Stimulated activated CD8-positive, alpha-beta memory T cell treated with anti-CD3 and anti-CD28 coated beads, Interleukin-4, amount 100 ng/mL, for 1 hour (primary cell): Measurements from ENCODE around the gene PCCA.
"Not testable (repeated sequence)": the region's sequence is repeated elsewhere in the genome, so short reads cannot be mapped to it uniquely, and the experiment has no call there.

ENCODE experiments used
- DNase-seq, 2 donors: peaks; one replicate each; pipeline ENCODE4 v3.0.0-alpha.2; 2020; ENCODE audit warnings: low read depth in 2 of 2, low spot score in 1 of 2

PCCA gene

GRCh38 chr13:100088644-100089464 lies at the start of gene PCCA:
TSS of gene PCCA (plus strand) at chr13:100089093. CDS start at chr13:100089121, 28 bp downstream.
- peak; percentile 38 to 63 for DNase-seq

DNA sequence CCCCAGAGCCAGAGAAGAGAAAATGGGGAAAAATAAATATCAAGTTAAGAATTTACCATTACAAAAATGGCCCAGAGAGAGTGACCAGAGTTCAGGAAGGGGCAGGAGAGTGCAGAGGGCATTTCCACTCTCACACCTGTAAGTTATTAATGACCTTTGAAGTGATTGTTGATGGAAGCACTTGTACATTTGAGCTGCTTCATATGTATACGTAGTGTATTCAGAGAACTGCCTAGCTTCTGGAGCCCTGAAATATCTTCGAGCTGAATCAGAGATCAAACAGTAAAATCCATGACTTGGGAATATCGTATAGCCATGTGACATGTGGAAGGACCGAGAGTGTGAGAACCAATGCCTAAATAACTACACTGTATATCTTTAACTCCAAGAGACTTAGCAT lies 49.2 kb upstream of the PCCA start:
- no peak for DNase-seq

DNA sequence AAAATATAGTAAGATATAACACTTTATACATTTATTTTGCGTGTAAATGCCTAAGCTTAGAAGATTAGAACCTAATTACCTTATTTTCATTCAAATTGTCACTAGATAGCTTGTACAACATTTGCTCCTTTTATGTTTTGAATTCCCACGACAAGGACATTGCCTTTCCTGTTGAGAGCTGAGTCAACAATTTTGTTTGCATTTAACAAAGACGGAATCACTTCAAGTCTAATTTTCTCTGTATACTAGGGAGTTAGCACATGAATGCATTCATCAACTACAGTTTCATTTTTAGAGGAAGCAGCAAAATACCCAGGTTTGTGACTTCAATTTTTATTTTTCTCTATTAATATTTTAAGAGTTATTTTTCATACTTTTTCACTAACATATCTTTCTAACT lies 48.7 kb upstream of the PCCA start:
- no peak for DNase-seq

DNA sequence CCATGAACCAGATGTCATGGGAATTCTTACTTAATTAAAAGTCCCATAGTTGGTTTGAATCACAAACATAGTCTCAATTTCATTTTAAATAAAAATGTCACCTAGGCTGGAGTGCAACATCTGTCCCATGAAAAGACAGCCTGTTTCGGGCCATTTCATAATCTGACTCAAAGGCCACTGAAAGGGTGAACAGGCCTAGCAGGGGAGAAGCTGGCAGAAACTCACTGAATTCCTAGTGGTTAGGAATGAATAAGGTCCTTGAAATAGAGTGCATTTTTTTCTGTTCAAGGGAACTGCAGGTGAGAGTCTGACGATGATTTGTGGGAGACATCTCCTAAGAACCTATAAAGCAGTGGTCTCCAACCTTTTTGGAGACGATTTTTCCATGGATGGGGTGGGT lies 44.0 kb upstream of the PCCA start:
- no peak for DNase-seq

DNA sequence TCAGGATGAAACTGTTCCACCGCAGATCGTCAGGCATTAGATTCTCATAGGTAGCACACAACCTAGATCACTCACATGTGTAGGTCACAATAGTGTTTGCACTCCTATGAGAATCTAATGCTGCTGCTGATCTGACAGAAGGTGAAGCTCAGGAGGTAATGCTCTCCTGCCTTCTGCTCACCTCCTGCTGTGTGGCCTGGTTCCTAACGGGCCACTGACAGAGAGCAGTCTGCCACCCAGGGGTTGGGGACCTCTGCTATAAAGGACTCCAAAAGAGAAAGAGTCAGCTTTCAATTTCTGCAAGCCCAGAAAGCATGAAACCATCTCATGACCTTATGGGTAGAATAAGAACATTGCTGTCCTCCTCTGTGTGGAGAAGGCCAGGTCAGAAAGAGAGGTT lies 43.5 kb upstream of the PCCA start:
- DNase-seq: no peak

DNA sequence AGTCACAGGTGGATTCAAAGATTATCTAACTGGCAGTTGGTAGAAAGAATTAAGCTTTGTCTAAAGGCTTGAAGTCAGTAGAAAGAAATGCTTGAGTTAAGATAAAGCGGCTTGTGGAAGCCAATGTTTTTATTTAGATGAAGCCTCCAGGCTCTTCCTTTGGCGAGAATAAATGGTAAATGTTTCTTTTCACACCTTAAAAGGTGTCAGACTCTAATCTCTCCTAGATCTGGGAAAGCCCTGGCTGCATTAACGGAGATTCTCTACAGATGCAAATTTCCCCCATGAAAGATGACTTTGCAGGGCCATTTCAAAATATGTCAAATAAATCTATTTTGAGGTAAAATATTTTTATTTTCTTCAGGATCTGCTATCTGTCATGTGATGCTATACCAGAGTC lies 37.8 kb upstream of the PCCA start:
- no peak for DNase-seq

GRCh38 chr13:100059827-100060226 lies 29.1 kb upstream of the PCCA start:
- no peak for DNase-seq

DNA sequence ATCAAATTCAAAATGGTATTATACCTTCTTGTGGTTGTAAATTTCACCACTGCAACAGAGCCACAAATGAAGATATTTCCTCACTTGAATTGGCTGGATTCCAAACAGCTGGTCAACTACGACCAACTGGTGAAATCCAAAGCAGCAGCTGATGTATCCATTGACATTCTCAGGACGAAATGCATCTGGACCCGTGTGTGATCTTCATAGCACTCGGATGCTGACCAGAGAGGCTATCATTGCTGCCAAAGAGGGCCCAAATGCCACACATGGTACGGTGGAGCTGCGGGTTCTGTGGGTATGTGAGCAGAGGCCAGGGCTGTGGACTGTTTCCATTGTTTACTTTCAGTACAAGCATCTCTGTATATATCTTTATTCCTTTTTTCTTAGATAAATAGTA lies 25.6 kb upstream of the PCCA start:
- no peak for DNase-seq

DNA sequence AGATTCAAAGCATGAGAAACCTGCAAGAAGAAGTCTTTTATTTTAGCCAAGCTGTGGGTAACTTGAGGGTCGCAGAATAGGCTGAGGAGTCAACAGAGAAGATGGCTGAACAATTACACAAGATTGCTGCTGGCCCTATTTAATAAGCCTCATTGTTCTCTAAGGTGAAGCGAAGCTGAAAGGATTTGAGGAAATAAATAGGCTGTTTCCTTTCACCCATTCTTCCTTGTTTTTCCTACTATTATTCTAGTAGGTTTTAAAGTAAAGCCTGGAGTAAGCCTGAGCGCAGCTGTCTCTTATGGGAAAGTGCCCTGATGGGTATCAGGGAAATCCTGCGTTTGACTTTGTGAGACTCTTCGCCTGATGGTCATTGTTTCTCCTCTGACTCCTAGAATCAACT lies 25.0 kb upstream of the PCCA start:
- no peak for DNase-seq

GRCh38 chr13:100068133-100068931 lies 20.6 kb upstream of the PCCA start:
- no peak for DNase-seq

GRCh38 chr13:100069278-100069677 lies 19.6 kb upstream of the PCCA start:
- no peak for DNase-seq

- no peak for DNase-seq
These were observed 12.9 kb upstream of the PCCA start for GRCh38 chr13:100075700-100076587.

- DNase-seq: not testable (repeated sequence)
These were observed 9.9 kb upstream of the PCCA start for GRCh38 chr13:100079003-100079402.

- DNase-seq: not testable (repeated sequence)
These were observed 5.5 kb upstream of the PCCA start for GRCh38 chr13:100083401-100083800.

DNA sequence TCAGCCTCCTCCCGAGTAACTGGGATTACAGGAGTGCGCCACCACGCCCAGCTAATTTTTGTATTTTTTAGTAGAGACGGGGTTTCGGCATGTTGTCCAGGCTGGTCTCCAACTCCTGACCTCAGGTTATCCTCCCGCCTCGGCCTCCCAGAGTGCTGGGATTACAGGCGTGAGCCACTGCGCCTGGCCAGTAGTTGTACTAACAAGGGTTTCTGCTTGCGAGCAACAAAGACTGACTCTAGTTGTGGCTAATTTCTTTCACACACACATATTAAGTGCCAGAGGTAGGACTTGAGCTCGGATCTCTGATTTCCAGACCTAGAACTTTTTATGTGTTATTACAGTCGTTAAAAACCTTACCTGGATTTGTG lies 635 bp upstream of the PCCA start:
- DNase-seq: no peak

DNA sequence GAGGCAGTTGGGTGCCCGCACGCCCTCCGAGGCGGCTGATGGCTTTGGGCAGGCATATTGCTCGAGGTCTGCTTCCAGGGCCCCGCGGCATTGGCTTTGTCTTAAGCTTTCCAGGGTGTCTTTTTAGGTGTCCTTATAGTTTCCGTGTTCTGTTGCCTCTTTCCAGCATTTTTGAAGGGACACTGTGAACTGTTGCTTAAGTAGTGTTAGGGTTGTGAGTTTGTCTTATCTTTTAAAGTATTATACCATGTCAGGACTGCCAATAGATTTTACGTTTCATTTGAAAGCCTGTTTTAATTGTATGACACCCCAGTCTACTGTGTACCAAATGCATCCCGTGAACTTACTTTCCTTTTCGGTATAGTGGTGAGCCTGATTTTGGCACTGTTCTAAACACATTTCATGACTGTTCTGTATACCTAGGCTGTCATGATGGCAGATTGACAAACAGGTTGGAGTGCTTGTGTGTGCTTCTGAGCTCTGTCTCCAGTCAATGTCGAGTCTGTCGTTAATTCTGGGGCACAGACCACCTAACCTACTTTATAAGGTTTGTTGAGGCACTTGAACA lies 656 bp downstream of the PCCA start:
- no peak for DNase-seq

- DNase-seq: no peak
These were observed 2.0 kb downstream of the PCCA start for GRCh38 chr13:100090861-100091260.

DNA sequence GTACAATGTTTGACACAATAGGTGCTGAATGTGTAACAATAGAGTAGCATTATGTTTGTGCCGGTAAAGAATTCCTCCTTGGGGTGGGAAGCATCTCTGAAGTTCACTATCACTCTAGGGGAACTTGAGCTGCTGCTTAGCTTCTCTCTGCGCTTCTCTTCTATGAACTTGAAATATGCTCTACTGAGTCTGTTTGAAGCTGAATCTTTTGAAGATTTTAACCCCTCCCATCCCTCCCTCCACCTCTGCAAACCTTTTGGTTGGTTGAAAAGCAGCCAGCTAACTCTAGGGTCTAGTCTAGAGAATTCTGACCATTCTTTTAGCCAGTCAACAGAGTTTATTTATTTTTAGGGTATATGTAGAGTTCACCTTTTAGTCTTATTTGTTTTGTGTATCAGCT lies 2.5 kb downstream of the PCCA start:
- no peak for DNase-seq

DNA sequence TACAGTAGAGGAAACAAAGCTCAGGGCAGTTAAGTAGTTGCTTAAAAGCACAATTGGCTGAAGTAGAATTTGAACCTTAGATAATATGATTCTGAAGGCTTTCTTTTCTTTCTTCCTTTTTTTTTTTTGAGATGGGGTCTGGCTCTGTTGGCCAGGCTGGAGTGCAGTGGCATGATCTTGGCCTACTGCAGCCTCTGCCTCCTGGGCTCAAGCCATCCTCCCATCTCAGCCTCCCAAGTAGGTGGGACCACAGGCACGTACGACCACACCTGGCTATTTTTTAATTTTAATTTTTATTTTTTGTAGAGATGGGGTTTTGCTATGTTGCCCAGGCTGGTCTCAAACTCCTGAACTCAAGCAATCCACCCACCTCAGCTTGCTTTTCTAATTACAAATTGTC lies 3.4 kb downstream of the PCCA start:
- DNase-seq: not testable (repeated sequence)

DNA sequence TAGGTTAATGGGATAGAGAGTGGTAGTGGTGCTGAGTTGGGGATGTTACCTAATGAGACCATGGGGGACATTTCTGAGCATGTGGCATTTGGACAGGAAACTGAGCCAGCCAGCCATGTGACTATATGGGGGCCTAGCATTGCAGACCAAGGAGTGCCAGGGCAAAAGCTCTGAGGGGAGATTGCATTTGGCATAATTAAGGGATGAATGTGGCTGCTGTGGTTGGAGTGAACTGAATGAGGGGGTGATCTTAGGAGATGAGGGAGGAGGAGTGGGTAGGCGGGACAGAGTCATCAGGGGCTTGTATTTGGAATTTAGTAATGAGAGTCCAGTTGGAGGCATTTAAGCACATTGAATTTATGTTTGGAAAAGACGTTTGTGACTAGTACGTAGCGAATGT lies 6.6 kb downstream of the PCCA start:
- DNase-seq: no peak

GRCh38 chr13:100096526-100096925 lies 7.6 kb downstream of the PCCA start:
- no peak for DNase-seq
